HG03439 (cell line): ENCODE results near the gene DDTL.

Source experiments
- ATAC-seq: cut with Tn5 transposase; IDR thresholded peaks from one replicate; pipeline ENCODE4 v1.9.1; 2021; ENCODE audit warnings: mild to moderate bottlenecking, moderate library complexity; ENCODE audit not compliant: unreplicated experiment

Gene DDTL

GRCh38 chr22:24005201-24005600, 38.5 kb downstream of the DDTL start, which contains the start of gene GSTT4:
Gene GSTT4, minus strand, starts transcription at chr22:24005453. Its CDS starts 97 bp downstream, at chr22:24005356.
- ATAC-seq: no peak

- no peak for ATAC-seq
Observed at GRCh38 chr22:24006207-24006913, 39.7 kb downstream of the DDTL start.

GRCh38 chr22:24006914-24007214, 40.2 kb downstream of the DDTL start:
- no peak for ATAC-seq

- no peak for ATAC-seq
Observed at GRCh38 chr22:24007253-24008021, 40.7 kb downstream of the DDTL start.

- ATAC-seq: no peak
Observed at GRCh38 chr22:24008022-24008283, 41.3 kb downstream of the DDTL start.

- no peak for ATAC-seq
Observed at GRCh38 chr22:24008381-24009226, 41.9 kb downstream of the DDTL start.

- ATAC-seq: no peak
Observed at GRCh38 chr22:24009227-24010017, 42.7 kb downstream of the DDTL start.

- ATAC-seq: no peak
Observed at GRCh38 chr22:24010018-24010391, 43.3 kb downstream of the DDTL start.

GRCh38 chr22:24011735-24012068, 45.0 kb downstream of the DDTL start:
- peak; percentile 15 for ATAC-seq

GRCh38 chr22:24016156-24016555, 49.5 kb downstream of the DDTL start:
- no peak for ATAC-seq

GRCh38 chr22:24021304-24021703, 54.6 kb downstream of the DDTL start:
- ATAC-seq: no peak
